Activated CD4-positive, alpha-beta T cell treated with anti-CD3 and anti-CD28 coated beads, Interleukin-2, amount 10 ng/mL, durations not matched to agents 7 days and 5 days (primary cell): ENCODE data around the gene MKNK1. TPM values are rescaled to one million over a fixed set of nuclear protein-coding genes. Genes with fewer than 3 reads are reported as not detected.
A peak's percentile ranks its signal among the peaks of the same experiment; 100 is the strongest.

Source experiments
- CTCF ChIA-PET: fragments of 350-600 bp; sonication (Branson Sonifier 250); formaldehyde crosslinking; loops from one replicate; lab custom pipeline; 2021; ENCODE audit warnings: antibody characterized with exemption; lab: Charles Lee
- POLR2A ChIA-PET: fragments of 350-600 bp; sonication (Branson Sonifier 250); formaldehyde crosslinking; loops from one replicate; lab custom pipeline; 2021; ENCODE audit warnings: antibody characterized with exemption; lab: Charles Lee
- DNase-seq: peaks from one replicate; pipeline ENCODE4 v3.0.0-alpha.2; 2020
- H3K27ac Mint-ChIP-seq: one replicate; pipeline ENCODE4 v1.8.0; 2021; ENCODE audit warnings: mild to moderate bottlenecking, moderate library complexity, mixed read lengths
- H3K27me3 Mint-ChIP-seq: one replicate; pipeline ENCODE4 v1.8.0; 2021; ENCODE audit warnings: mixed read lengths
- H3K36me3 Mint-ChIP-seq: one replicate; pipeline ENCODE4 v1.8.0; 2021; ENCODE audit warnings: low read depth, mixed read lengths
- H3K4me1 Mint-ChIP-seq: one replicate; pipeline ENCODE4 v1.8.0; 2021; ENCODE audit warnings: mixed read lengths
- H3K4me3 Mint-ChIP-seq: one replicate; pipeline ENCODE4 v1.8.0; 2021; ENCODE audit warnings: mild to moderate bottlenecking, moderate library complexity, mixed read lengths
- H3K9me3 Mint-ChIP-seq: one replicate; pipeline ENCODE4 v1.8.0; 2021; ENCODE audit warnings: mixed read lengths
- total RNA-seq, 2 experiments: library from RNA; stranded (reverse); gene quantifications; one replicate each; pipeline ENCODE4 v1.2.3, GENCODE V29; 2021

The MKNK1 gene
- total RNA-seq, 2 experiments from 2014 or later: 58.2 to 63.3 TPM

DNA sequence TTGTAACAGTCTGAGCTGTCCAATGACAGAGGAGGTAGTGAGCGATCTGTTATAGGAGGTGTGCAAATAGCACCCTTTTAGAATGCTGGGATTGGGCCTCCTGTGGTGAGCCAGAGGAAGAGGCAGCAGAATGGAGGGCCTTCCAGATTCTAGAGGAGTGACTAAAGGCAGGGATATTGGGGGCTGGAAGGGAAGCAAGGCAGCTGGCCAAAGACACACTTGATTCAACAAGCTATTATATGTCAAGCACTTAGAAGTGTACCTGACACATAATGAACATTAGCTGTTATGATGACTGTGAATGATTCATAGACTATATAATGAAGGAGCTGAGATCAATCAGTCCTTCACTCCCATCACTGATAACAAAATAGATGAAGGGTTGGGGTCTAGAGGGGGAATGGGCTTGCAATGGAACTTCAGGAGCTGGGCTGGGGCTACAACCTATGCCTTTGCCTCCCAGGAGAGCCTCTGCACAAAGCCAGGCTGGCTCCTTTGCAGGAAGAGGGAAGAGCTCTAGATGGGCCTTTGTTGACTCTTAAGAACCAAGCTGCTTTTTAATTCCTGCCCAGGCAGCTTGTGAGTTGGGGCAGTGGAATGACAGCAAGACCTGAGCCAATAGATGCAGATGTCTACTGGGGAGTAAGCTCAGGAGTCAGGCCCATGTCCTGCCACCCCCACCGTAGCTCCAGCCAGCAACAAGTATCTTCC is 2.3 kb upstream of the MKNK1 start:
- H3K36me3 Mint-ChIP-seq: peaks cover 50% of the 10 kb centered on the region
- no peaks in the 10 kb centered on the region for H3K27me3 Mint-ChIP-seq
- ChIA-PET POLR2A (interaction anchor here (0.9 kb wide), 1 partner anchor 68 kb away, joined by 4 read pairs; no protein-coding TSS in a partner anchor), CTCF (interaction anchor here (1.5 to 2.3 kb wide), 2 partner anchors 10 to 61 kb away, joined by 3 to 12 read pairs; partner anchors contain the start of gene MOB3C)
- no peaks in the 10 kb centered on the region for H3K9me3 Mint-ChIP-seq
- DNase-seq: no peak
- no peak overlapping the region for H3K27ac Mint-ChIP-seq
- H3K4me3 Mint-ChIP-seq: peak overlapping the region; percentile 48
- H3K4me1 Mint-ChIP-seq: peaks cover 61% of the 10 kb centered on the region

DNA sequence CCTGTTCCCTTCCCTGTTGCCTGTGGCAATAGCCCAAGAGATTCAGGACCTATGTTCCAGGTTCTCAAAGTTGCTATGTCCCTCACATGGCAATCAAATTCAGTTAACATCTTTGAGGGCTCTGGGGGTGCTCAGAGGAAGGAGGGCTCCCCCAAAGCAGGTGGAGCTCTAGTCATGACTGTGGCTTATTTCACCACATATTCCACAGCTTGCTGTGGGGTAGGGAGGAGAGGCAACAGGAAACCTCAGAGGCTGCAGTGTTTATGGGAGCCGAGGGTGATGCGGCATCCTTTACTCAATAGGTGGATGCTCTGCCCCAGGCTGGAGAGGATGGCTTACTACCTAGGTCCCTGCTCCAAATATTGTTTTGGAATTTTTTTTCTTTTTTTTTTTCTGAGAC is 1.2 kb upstream of the MKNK1 start:
- Mint-ChIP-seq H3K27me3 (no peaks in the 10 kb centered on the region), H3K36me3 (peaks cover 52% of the 10 kb centered on the region), H3K4me3 (peak overlapping the region; percentile 89), H3K4me1 (peaks cover 61% of the 10 kb centered on the region), H3K9me3 (no peaks in the 10 kb centered on the region), H3K27ac (peak overlapping the region; percentile 90)
- POLR2A ChIA-PET: no interaction called here
- DNase-seq: peak; percentile 49
- CTCF ChIA-PET: interaction anchor here (0.6 to 4.9 kb wide), 7 partner anchors 8 to 95 kb away, joined by 3 to 25 read pairs (median 10); partner anchors contain the start of gene MOB3C

DNA sequence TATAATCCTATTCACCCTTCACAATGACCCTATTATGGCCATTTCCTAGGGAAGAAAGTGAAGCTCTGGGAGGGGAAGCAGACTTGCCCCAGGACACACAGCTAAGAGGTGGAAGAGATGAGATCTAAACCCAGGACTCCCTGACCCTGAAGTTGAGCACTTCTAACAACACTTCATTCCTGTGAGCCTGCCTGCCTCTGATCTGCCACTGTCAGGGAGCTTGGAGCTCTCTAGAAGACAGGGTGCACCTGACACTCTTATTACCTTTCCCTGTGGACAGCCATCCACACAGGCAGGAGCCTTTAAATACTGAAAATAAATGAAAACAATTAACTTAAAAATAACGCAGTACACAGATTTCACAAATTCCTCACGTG is 599 bp downstream of the MKNK1 start:
- Mint-ChIP-seq H3K36me3 (peaks cover 34% of the 10 kb centered on the region), H3K4me3 (peak overlapping the region; percentile 89), H3K4me1 (peaks cover 74% of the 10 kb centered on the region), H3K9me3 (no peaks in the 10 kb centered on the region), H3K27ac (peak overlapping the region; percentile 90), H3K27me3 (no peaks in the 10 kb centered on the region)
- POLR2A ChIA-PET: interaction anchor here (1.2 kb wide), 1 partner anchor 13 kb away, joined by 10 read pairs; the partner anchor contains the start of gene MOB3C
- no peak for DNase-seq
- CTCF ChIA-PET: interaction anchor here (0.5 to 4.9 kb wide), 9 partner anchors 9 to 257 kb away, joined by 3 to 25 read pairs (median 5); partner anchors contain the start of gene MOB3C

DNA sequence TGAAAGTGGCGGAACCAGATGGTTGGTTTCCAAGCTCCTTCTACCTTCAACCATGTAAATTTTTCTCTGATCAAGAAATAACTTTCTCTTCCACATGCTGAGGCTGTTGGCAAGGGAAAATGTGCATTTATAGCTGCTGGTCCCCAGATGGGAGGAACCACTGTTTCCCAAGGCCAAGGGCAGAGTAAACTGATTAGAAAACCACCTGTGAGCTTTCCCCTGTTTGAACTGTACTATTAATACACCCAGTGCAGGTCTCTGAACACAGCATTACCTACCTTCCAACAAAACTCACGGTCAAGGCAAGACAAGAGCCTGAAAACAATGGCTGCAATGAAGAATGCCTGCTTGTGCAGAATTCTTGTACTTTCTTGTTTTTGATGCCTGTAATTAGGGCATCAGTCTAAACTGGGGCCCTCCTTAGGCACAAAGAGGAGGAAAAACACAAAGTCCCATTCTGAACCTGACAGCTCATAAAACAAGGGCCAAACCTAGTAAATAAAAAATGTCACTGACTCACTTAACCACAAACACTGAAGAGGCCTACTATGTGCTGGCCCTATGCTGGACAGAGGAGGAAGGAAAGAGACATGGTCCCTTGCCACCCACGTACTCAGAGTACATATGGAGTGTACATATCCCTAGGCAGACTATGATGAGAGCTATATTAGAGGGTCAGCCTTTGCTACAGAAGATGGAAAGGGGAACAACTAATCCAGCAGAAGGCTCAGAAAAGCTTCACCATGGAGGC is 2.6 kb downstream of the MKNK1 start:
- Mint-ChIP-seq H3K4me1 (peaks cover 79% of the 10 kb centered on the region), H3K27ac (no peak overlapping the region), H3K4me3 (no peak overlapping the region), H3K9me3 (no peaks in the 10 kb centered on the region), H3K27me3 (no peaks in the 10 kb centered on the region), H3K36me3 (peaks cover 33% of the 10 kb centered on the region)
- ChIA-PET POLR2A (interaction anchor here (0.6 kb wide), 1 partner anchor 105 kb away, joined by 3 read pairs; no protein-coding TSS in a partner anchor), CTCF (interaction anchor here (0.7 to 4.9 kb wide), 3 partner anchors 12 to 71 kb away, joined by 3 to 25 read pairs (median 3); no protein-coding TSS in a partner anchor)
- DNase-seq: no peak

DNA sequence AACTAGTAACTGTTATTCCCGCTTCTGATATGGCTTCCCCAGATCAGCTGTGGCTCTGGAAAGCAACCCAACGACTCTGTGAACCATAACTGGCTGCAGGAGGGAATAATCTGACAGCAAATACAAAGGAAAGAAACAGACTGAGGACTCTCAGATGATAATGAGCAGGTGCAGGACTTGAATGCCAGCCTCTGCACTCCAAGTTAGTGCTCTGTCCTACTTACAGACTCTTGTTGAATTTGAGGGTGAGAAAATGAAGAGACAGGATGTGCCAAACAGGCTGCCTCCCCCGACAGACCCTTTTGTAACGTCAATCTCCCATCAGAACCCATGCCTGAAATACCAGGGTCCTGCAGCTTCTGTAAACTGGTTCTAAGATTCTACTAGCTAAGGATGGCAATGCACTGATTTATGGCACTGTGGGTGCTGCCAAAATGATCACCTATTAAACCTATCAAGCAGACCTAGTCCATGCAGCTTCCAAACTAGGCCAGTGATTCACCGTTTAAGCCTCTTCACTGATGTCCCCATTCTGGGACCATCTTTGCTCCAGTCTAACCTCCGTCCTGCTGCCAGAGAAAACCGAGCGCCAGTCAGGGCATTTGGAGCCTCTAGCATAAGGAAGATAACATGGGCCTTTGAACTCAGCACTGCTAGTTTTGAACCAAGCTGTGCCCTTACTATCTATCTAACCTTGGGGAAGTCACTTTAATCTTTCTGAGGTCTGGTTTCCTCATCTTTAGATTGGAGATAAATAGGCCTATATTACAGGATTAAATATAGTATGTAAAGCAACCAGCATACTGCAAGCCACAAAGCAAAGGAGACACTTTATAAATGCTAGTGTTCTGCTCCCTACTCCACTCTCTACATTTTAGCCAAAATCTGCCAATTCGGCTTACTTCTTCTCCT is 4.8 kb downstream of the MKNK1 start:
- Mint-ChIP-seq H3K36me3 (peaks cover 32% of the 10 kb centered on the region), H3K27me3 (no peaks in the 10 kb centered on the region), H3K27ac (peak overlapping the region; percentile 48), H3K4me1 (peaks cover 79% of the 10 kb centered on the region), H3K4me3 (no peak overlapping the region), H3K9me3 (no peaks in the 10 kb centered on the region)
- ChIA-PET CTCF (interaction anchor here (0.6 to 1.3 kb wide), 4 partner anchors 17 to 156 kb away, joined by 3 to 6 read pairs (median 4); partner anchors contain the start of gene MOB3C), POLR2A (no interaction called here)
- no peak for DNase-seq

DNA sequence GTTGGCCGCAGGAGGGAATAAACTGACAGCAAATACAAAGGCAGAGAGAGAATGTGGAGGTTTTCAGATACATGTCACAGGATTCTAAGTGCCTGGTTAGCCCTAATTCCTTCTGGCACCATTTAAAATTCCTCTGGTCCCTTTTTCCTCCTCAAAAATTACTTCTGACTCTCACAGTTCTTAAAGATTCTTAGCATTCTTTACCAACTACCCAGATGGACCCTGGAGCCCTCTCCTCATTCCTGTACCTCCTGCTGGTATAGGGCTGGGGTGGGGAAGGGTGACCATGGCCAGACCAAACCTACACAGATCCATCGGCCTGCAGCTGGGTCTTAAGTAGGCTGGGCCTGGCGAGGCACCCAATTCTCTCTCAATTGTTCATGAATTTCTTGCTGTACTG is 7.2 kb downstream of the MKNK1 start:
- no peaks in the 10 kb centered on the region for H3K9me3 Mint-ChIP-seq
- H3K4me1 Mint-ChIP-seq: peaks cover 75% of the 10 kb centered on the region
- H3K27me3 Mint-ChIP-seq: no peaks in the 10 kb centered on the region
- H3K27ac Mint-ChIP-seq: no peak overlapping the region
- no peak overlapping the region for H3K4me3 Mint-ChIP-seq
- DNase-seq: no peak
- CTCF ChIA-PET: interaction anchor here (1.3 kb wide), 1 partner anchor 20 kb away, joined by 3 read pairs; no protein-coding TSS in a partner anchor
- POLR2A ChIA-PET: no interaction called here
- H3K36me3 Mint-ChIP-seq: peaks cover 48% of the 10 kb centered on the region

DNA sequence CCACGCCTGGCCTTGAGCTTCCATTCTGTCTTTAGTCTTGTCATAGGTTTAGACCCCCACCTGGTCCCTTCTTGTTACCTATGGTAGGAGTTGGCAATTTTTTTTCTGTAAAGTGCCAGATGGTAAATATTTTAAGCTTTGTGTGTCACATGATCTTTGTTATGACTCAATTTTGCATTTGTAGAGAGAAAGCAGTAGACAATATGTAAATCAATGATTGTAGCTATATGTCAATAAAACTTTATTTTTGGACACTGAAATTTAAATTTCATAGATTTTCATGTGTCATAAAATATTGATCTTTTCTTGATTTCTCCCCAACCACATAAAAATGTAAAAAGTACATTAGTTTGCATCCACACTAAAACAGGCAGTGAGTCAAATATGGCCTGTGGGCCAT is 8.0 kb downstream of the MKNK1 start:
- Mint-ChIP-seq H3K27me3 (no peaks in the 10 kb centered on the region), H3K27ac (no peak overlapping the region), H3K9me3 (no peaks in the 10 kb centered on the region), H3K36me3 (peaks cover 48% of the 10 kb centered on the region), H3K4me3 (no peak overlapping the region), H3K4me1 (peaks cover 74% of the 10 kb centered on the region)
- no peak for DNase-seq
- ChIA-PET CTCF (interaction anchor here (1.3 to 2.2 kb wide), 3 partner anchors 13 to 138 kb away, joined by 3 to 12 read pairs (median 3); no protein-coding TSS in a partner anchor), POLR2A (no interaction called here)

DNA sequence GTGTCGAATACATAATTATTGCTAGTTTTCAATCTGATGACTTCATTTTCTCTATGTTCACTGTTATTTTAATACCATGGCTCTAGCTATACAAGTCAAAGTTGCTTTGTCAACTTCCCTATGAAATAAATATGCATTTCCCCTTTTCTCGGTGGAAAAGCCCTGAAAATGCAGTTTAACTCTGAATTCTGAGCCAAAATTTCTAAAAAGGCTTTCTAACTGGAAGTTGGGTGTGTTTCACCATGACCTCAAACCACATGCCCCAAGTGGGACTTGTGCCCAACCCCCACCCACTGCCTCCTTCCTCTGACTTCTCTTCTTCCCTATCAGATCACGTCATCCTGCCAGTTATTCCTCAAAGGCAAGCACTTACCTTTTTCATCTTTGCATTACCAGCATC is 8.9 kb downstream of the MKNK1 start:
- H3K4me1 Mint-ChIP-seq: peaks cover 70% of the 10 kb centered on the region
- H3K36me3 Mint-ChIP-seq: peaks cover 55% of the 10 kb centered on the region
- peak; percentile 34 for DNase-seq
- ChIA-PET CTCF (interaction anchor here (1.3 to 3.0 kb wide), 4 partner anchors 8 to 137 kb away, joined by 3 to 13 read pairs (median 8); partner anchors contain the start of gene MKNK1), POLR2A (no interaction called here)
- peak overlapping the region; percentile 21 for H3K27ac Mint-ChIP-seq
- H3K9me3 Mint-ChIP-seq: no peaks in the 10 kb centered on the region
- H3K27me3 Mint-ChIP-seq: no peaks in the 10 kb centered on the region
- H3K4me3 Mint-ChIP-seq: peak overlapping the region; percentile 9

DNA sequence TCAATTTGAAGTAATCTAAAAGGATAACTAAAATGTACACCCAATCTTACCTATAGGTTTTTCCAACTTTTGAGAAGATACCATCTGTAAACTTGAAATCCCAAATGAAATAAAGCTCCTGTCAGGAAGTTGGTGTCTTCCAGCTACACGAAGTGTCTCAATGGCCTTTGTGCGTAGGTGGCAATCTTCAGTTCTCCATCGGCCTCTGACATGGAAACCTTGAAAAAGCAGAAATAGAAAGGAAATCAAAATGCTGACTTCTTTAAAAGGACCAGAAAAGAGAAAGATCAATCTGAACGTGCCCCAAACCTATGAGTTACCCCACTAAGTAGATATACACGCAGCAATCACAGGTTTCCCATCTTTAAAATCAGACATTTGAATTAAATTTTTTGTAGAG is 10.0 kb downstream of the MKNK1 start:
- POLR2A ChIA-PET: interaction anchor here (0.6 kb wide), 1 partner anchor 1854 kb away, joined by 3 read pairs; no protein-coding TSS in a partner anchor
- Mint-ChIP-seq H3K27ac (peak overlapping the region; percentile 16), H3K27me3 (no peaks in the 10 kb centered on the region), H3K36me3 (peaks cover 66% of the 10 kb centered on the region), H3K4me3 (no peak overlapping the region), H3K9me3 (peaks cover 5% of the 10 kb centered on the region), H3K4me1 (peaks cover 61% of the 10 kb centered on the region)
- no peak for DNase-seq
- CTCF ChIA-PET: interaction anchor here (0.8 to 3.0 kb wide), 3 partner anchors 9 to 66 kb away, joined by 4 to 13 read pairs (median 5); partner anchors contain the start of gene MKNK1

DNA sequence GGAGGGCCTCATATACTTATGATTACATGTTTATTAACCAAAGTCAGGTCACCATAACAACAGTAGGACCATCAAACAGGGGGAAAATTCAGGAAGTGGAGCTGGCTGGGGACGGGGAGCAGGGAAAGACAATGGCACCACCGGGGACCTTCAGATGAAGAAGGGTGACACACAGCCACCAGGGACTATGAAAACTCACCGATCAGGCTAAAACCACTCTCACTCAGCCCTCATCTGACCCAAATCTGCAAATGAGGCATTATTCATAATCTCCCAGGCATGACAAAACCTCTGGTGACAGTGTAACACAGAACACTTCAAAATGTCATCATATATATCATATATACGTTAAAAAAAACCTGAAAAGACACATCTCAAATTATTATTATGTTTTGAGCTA is 11.2 kb downstream of the MKNK1 start:
- Mint-ChIP-seq H3K9me3 (peaks cover 8% of the 10 kb centered on the region), H3K4me3 (no peak overlapping the region), H3K36me3 (peaks cover 69% of the 10 kb centered on the region), H3K27ac (peak overlapping the region; percentile 33), H3K27me3 (no peaks in the 10 kb centered on the region), H3K4me1 (peaks cover 53% of the 10 kb centered on the region)
- CTCF ChIA-PET: interaction anchor here (3.0 kb wide), 1 partner anchor 11 kb away, joined by 13 read pairs; the partner anchor contains the start of gene MKNK1
- POLR2A ChIA-PET: no interaction called here
- no peak for DNase-seq

DNA sequence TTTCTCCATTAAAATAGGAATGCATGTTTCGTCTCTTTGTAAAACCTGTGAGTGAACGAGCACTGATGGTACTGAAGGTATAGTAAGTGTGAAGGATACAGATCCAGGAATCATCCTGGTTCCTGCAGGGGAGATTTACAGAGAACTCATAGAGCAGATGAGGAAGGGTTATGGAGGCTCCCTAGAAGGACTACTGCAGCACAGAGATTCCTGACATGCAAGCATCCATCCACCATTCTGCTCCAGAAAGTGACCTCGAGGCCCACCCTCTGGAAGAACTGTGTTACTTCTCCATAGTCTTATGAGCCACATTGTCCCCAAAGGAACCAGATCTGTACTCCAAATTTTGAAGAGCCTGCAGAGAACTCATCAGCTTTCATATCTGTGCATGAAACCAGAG is 14.5 kb downstream of the MKNK1 start:
- H3K36me3 Mint-ChIP-seq: peaks cover 66% of the 10 kb centered on the region
- H3K4me3 Mint-ChIP-seq: no peak overlapping the region
- CTCF ChIA-PET: interaction anchor here (2.8 to 3.5 kb wide), 2 partner anchors 8 to 13 kb away, joined by 16 to 25 read pairs; partner anchors contain the start of gene MKNK1
- DNase-seq: no peak
- H3K4me1 Mint-ChIP-seq: peaks cover 29% of the 10 kb centered on the region
- no peak overlapping the region for H3K27ac Mint-ChIP-seq
- no peaks in the 10 kb centered on the region for H3K27me3 Mint-ChIP-seq
- H3K9me3 Mint-ChIP-seq: peaks cover 8% of the 10 kb centered on the region
- POLR2A ChIA-PET: no interaction called here
